Activated T-helper 17 cell treated with anti-CD3 and anti-CD28 coated beads, Interleukin-2, amount 50 U/mL, for 72 hours (primary cell): ENCODE results near the gene ARHGAP15. TPM values are rescaled to one million over a fixed set of nuclear protein-coding genes. Genes with fewer than 3 reads are reported as not detected.
A peak's percentile ranks its signal among the peaks of the same experiment; 100 is the strongest.

Source experiments
- ATAC-seq: fragments of 150-1000 bp; cut with Tn5 transposase; replicated peaks from 2 replicates; pipeline ENCODE4 v1.10.0; 2021; ENCODE audit warnings: mild to moderate bottlenecking, moderate library complexity
- H3K27ac Mint-ChIP-seq: one replicate; pipeline ENCODE4 v1.8.0; 2022; ENCODE audit warnings: mixed read lengths
- H3K27me3 Mint-ChIP-seq: one replicate; pipeline ENCODE4 v1.8.0; 2022; ENCODE audit warnings: mixed read lengths
- H3K36me3 Mint-ChIP-seq: one replicate; pipeline ENCODE4 v1.8.0; 2022; ENCODE audit warnings: low read depth, mild to moderate bottlenecking, mixed read lengths
- H3K4me1 Mint-ChIP-seq: one replicate; pipeline ENCODE4 v1.8.0; 2022; ENCODE audit warnings: mixed read lengths
- H3K4me3 Mint-ChIP-seq: one replicate; pipeline ENCODE4 v1.8.0; 2022; ENCODE audit warnings: mild to moderate bottlenecking, mixed read lengths
- H3K9me3 Mint-ChIP-seq: one replicate; pipeline ENCODE4 v1.8.0; 2022; ENCODE audit warnings: mixed read lengths
- total RNA-seq, 2 donors: library from RNA; stranded (reverse); gene quantifications; one replicate each; pipeline ENCODE4 v1.2.3, GENCODE V29; 2022

The ARHGAP15 gene
- total RNA-seq, 2 donors from 2014 or later, result 93.3 to 98.3 TPM

- ATAC-seq, result no peak
- H3K27me3 Mint-ChIP-seq, result no peaks in the 10 kb centered on the region
Observed at GRCh38 chr2:143706354-143706753, 577.1 kb downstream of the ARHGAP15 start.

GRCh38 chr2:143708682-143709081 lies 579.5 kb downstream of the ARHGAP15 start:
- H3K4me1 Mint-ChIP-seq, result peaks cover 33% of the 10 kb centered on the region
- H3K27me3 Mint-ChIP-seq, result no peaks in the 10 kb centered on the region
- H3K27ac Mint-ChIP-seq, result no peak overlapping the region
- H3K9me3 Mint-ChIP-seq, result peaks cover 20% of the 10 kb centered on the region
- peaks cover 93% of the 10 kb centered on the region for H3K36me3 Mint-ChIP-seq
- no peak for ATAC-seq
- H3K4me3 Mint-ChIP-seq, result no peak overlapping the region

More at GRCh38 chr2:143706354-143706753, 577.1 kb downstream of the ARHGAP15 start:
- Mint-ChIP-seq H3K36me3 (peaks cover 83% of the 10 kb centered on the region), H3K4me3 (no peak overlapping the region), H3K4me1 (peaks cover 31% of the 10 kb centered on the region), H3K27ac (no peak overlapping the region), H3K9me3 (peaks cover 12% of the 10 kb centered on the region)

GRCh38 chr2:143710196-143710595 lies 581.0 kb downstream of the ARHGAP15 start:
- H3K27ac Mint-ChIP-seq, result no peak overlapping the region
- H3K9me3 Mint-ChIP-seq, result peaks cover 20% of the 10 kb centered on the region
- peaks cover 78% of the 10 kb centered on the region for H3K36me3 Mint-ChIP-seq
- no peaks in the 10 kb centered on the region for H3K27me3 Mint-ChIP-seq
- no peak for ATAC-seq
- H3K4me1 Mint-ChIP-seq, result peaks cover 26% of the 10 kb centered on the region
- no peak overlapping the region for H3K4me3 Mint-ChIP-seq

GRCh38 chr2:143710879-143711278 lies 581.7 kb downstream of the ARHGAP15 start:
- H3K36me3 Mint-ChIP-seq, result peaks cover 74% of the 10 kb centered on the region
- no peak overlapping the region for H3K27ac Mint-ChIP-seq
- no peaks in the 10 kb centered on the region for H3K27me3 Mint-ChIP-seq
- H3K9me3 Mint-ChIP-seq, result peaks cover 20% of the 10 kb centered on the region
- peaks cover 28% of the 10 kb centered on the region for H3K4me1 Mint-ChIP-seq
- no peak for ATAC-seq
- H3K4me3 Mint-ChIP-seq, result no peak overlapping the region

- H3K4me3 Mint-ChIP-seq, result no peak overlapping the region
- H3K27me3 Mint-ChIP-seq, result no peaks in the 10 kb centered on the region
- ATAC-seq, result no peak
- peaks cover 43% of the 10 kb centered on the region for H3K4me1 Mint-ChIP-seq
- peaks cover 63% of the 10 kb centered on the region for H3K36me3 Mint-ChIP-seq
- peaks cover 11% of the 10 kb centered on the region for H3K9me3 Mint-ChIP-seq
- peak overlapping the region; percentile 33 for H3K27ac Mint-ChIP-seq
Observed at GRCh38 chr2:143716522-143716921, 587.3 kb downstream of the ARHGAP15 start.

- no peak for ATAC-seq
- no peak overlapping the region for H3K4me3 Mint-ChIP-seq
- H3K27me3 Mint-ChIP-seq, result no peaks in the 10 kb centered on the region
- peaks cover 58% of the 10 kb centered on the region for H3K36me3 Mint-ChIP-seq
- H3K27ac Mint-ChIP-seq, result no peak overlapping the region
- H3K4me1 Mint-ChIP-seq, result peaks cover 38% of the 10 kb centered on the region
- peaks cover 6% of the 10 kb centered on the region for H3K9me3 Mint-ChIP-seq
Observed at GRCh38 chr2:143717053-143717452, 587.8 kb downstream of the ARHGAP15 start.

GRCh38 chr2:143717536-143718168 lies 588.4 kb downstream of the ARHGAP15 start:
- Mint-ChIP-seq H3K9me3 (peaks cover 4% of the 10 kb centered on the region), H3K27ac (no peak overlapping the region), H3K36me3 (peaks cover 52% of the 10 kb centered on the region), H3K27me3 (no peaks in the 10 kb centered on the region), H3K4me1 (peaks cover 37% of the 10 kb centered on the region), H3K4me3 (no peak overlapping the region)
- no peak for ATAC-seq

- peaks cover 4% of the 10 kb centered on the region for H3K9me3 Mint-ChIP-seq
- no peaks in the 10 kb centered on the region for H3K27me3 Mint-ChIP-seq
- H3K36me3 Mint-ChIP-seq, result peaks cover 47% of the 10 kb centered on the region
- no peak overlapping the region for H3K27ac Mint-ChIP-seq
- H3K4me3 Mint-ChIP-seq, result no peak overlapping the region
- H3K4me1 Mint-ChIP-seq, result peaks cover 37% of the 10 kb centered on the region
- ATAC-seq, result no peak
Observed at GRCh38 chr2:143718745-143719144, 589.5 kb downstream of the ARHGAP15 start.

GRCh38 chr2:143719406-143719805 lies 590.2 kb downstream of the ARHGAP15 start:
- no peak overlapping the region for H3K4me3 Mint-ChIP-seq
- H3K27ac Mint-ChIP-seq, result peak overlapping the region; percentile 14
- H3K27me3 Mint-ChIP-seq, result no peaks in the 10 kb centered on the region
- peaks cover 4% of the 10 kb centered on the region for H3K9me3 Mint-ChIP-seq
- H3K4me1 Mint-ChIP-seq, result peaks cover 37% of the 10 kb centered on the region
- ATAC-seq, result no peak
- peaks cover 50% of the 10 kb centered on the region for H3K36me3 Mint-ChIP-seq

- ATAC-seq, result no peak
- peaks cover 57% of the 10 kb centered on the region for H3K36me3 Mint-ChIP-seq
Observed at GRCh38 chr2:143720095-143720664, 591.0 kb downstream of the ARHGAP15 start.

GRCh38 chr2:143725400-143725799 lies 596.2 kb downstream of the ARHGAP15 start:
- H3K4me3 Mint-ChIP-seq, result no peak overlapping the region
- no peaks in the 10 kb centered on the region for H3K27me3 Mint-ChIP-seq
- peaks cover 47% of the 10 kb centered on the region for H3K36me3 Mint-ChIP-seq
- no peak overlapping the region for H3K27ac Mint-ChIP-seq
- H3K9me3 Mint-ChIP-seq, result no peaks in the 10 kb centered on the region
- no peak for ATAC-seq
- peaks cover 47% of the 10 kb centered on the region for H3K4me1 Mint-ChIP-seq

More at GRCh38 chr2:143720095-143720664, 591.0 kb downstream of the ARHGAP15 start:
- Mint-ChIP-seq H3K9me3 (peaks cover 4% of the 10 kb centered on the region), H3K4me3 (no peak overlapping the region), H3K27ac (no peak overlapping the region), H3K4me1 (peaks cover 32% of the 10 kb centered on the region), H3K27me3 (no peaks in the 10 kb centered on the region)

- no peaks in the 10 kb centered on the region for H3K27me3 Mint-ChIP-seq
- H3K9me3 Mint-ChIP-seq, result no peaks in the 10 kb centered on the region
- H3K27ac Mint-ChIP-seq, result no peak overlapping the region
- H3K36me3 Mint-ChIP-seq, result peaks cover 45% of the 10 kb centered on the region
- H3K4me3 Mint-ChIP-seq, result no peak overlapping the region
- ATAC-seq, result peak; percentile 6
- peaks cover 50% of the 10 kb centered on the region for H3K4me1 Mint-ChIP-seq
Observed at GRCh38 chr2:143726151-143726845, 597.1 kb downstream of the ARHGAP15 start.

GRCh38 chr2:143728498-143728897 lies 599.3 kb downstream of the ARHGAP15 start:
- Mint-ChIP-seq H3K27me3 (no peaks in the 10 kb centered on the region), H3K4me1 (peaks cover 50% of the 10 kb centered on the region), H3K36me3 (peaks cover 57% of the 10 kb centered on the region), H3K4me3 (peak overlapping the region; percentile 78), H3K9me3 (no peaks in the 10 kb centered on the region), H3K27ac (peak overlapping the region; percentile 24)
- ATAC-seq, result no peak

GRCh38 chr2:143729296-143729814 lies 600.1 kb downstream of the ARHGAP15 start:
- peak overlapping the region; percentile 84 for H3K27ac Mint-ChIP-seq
- H3K36me3 Mint-ChIP-seq, result peaks cover 63% of the 10 kb centered on the region
- peak; percentile 35 for ATAC-seq
- H3K4me3 Mint-ChIP-seq, result peak overlapping the region; percentile 78
- no peaks in the 10 kb centered on the region for H3K27me3 Mint-ChIP-seq
- peaks cover 50% of the 10 kb centered on the region for H3K4me1 Mint-ChIP-seq
- H3K9me3 Mint-ChIP-seq, result no peaks in the 10 kb centered on the region
